NCI-H82 (cell line): ENCODE data around the gene CSRNP3.

Source experiments
- DNase-seq: peaks from one replicate; lab custom pipeline; 2025; lab: John Stamatoyannopoulos, UW

Gene CSRNP3

DNA sequence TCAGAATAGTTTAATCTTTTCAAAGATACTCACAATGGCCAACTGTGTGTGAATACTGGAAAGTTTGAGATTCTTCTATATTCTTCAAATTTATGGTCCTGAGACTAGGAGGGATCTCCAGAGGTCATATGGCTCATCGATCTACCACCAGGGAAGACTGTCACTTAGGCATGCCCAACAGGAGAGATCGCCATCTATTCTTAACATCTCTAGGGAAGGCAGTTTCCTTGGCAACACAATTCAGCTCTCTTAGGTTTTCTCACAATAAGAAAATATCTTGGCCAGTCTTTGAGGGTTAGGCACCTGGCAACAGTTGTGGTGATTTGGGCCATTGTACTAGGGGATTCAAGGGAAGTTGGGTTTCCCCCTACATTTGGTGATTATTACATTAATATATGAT, 217.3 kb downstream of the CSRNP3 start:
- DNase-seq, result no peak

GRCh38 chr2:165687426-165688002, 218.0 kb downstream of the CSRNP3 start:
- DNase-seq, result no peak

- peak; percentile 34 for DNase-seq
These were observed 222.1 kb downstream of the CSRNP3 start for GRCh38 chr2:165691615-165692014.

GRCh38 chr2:165692906-165693305, 223.4 kb downstream of the CSRNP3 start:
- DNase-seq, result peak; percentile 20

DNA sequence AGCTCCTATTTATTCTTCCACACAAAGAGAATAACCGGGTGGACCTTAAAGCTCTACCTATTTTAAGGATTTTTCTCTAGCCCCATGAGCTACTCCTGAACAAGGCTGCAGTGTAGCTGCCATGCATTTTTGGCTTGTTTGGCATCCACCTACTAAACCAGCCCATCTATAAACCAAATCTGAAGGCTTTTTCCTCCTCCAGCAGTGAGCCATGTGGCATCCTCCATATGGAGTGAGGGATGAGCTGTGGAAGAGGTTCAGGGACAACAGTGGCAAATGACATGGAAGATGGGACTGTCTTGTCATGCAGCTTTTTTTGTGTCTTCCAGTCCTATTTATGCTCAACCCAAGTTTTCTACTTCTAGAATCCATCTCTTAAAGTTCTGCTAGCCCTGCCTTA, 224.3 kb downstream of the CSRNP3 start:
- DNase-seq, result no peak

DNA sequence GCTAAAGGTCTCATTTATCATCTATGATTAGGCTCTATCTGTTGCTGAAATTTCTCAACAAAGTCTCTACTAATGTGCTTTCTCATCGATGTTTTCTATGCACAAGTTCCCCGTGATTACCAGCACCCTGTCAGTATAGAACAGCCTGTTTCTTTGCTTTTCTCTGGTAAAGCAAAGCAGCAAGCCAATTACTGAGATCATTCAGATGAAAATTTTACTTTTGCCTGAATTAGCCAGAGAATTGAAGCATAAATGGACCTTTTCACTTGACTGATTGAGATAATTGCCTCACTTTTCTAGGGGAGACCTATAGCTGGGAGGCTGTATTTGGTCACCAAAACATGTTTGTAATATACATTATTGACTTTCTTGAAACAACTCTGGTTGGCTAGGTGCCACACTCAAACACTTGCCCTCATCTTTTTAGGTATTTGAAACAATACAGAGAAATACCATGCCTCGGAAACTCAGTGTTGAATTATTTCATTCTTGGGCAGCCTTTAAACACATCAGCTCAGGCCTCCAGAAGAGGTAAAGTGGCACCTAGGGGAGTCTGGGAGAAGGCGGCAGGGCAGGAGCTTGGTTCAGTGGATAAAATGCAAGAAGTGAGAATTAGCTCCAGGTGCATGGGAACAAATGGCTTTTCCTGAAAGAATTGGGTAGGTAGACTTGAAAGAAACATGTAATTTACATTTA, 228.4 kb downstream of the CSRNP3 start:
- no peak for DNase-seq

GRCh38 chr2:165698444-165698884, 229.0 kb downstream of the CSRNP3 start:
- DNase-seq, result peak; percentile 72

DNA sequence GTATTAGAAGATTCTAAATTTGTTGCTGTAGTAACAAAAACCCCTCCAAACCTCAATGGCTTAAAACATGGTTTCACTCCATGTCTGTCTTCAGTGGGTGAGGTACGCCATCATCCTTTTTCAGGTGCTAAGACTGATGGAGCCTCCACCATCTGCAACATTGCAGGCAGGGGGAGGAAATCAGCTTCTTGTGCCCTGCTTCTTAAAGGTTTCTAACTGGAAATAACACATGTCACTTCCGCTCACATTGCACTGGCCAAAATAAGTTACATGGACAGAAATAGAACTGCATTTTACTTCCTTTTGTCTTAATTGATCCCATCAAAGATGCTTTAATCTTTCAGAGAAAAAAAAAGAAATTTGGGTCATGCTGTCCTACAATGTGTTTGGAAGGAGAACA, 230.4 kb downstream of the CSRNP3 start:
- DNase-seq, result peak; percentile 16

GRCh38 chr2:165700531-165700930, 231.0 kb downstream of the CSRNP3 start:
- DNase-seq, result no peak

- DNase-seq, result no peak
These were observed 231.6 kb downstream of the CSRNP3 start for GRCh38 chr2:165701147-165701546.

- no peak for DNase-seq
These were observed 237.5 kb downstream of the CSRNP3 start for GRCh38 chr2:165706960-165707487.

- no peak for DNase-seq
These were observed 246.6 kb downstream of the CSRNP3 start for GRCh38 chr2:165716091-165716490.

DNA sequence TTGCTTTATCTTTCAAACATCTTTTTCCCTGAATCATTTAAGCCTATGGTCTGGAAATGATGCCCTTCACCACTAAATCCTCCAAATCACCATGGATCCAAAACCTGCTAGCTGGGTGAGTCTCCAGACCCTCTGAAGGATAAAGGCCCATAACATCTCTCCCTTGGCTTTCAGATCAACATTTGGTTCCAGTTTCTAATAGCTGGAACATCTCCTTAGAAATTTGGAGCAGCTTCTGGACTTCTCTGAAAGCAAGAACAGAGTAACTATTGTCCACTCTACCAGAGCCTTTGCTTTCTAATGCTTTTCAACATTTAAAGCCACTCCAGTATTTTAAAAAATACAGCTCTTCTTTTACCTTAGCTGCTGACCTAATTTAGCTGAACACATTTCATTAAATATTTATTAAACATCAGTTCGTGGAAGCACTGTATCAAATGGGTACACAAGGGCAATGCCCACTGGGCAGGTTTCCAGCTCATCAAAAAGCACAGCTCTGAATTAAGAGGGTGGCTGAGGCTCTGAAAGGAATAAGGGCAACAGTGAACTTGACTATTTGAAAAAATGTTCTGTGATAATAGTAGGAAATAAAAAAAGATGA, 249.2 kb downstream of the CSRNP3 start:
- no peak for DNase-seq

- DNase-seq, result no peak
These were observed 251.0 kb downstream of the CSRNP3 start for GRCh38 chr2:165720511-165720910.

DNA sequence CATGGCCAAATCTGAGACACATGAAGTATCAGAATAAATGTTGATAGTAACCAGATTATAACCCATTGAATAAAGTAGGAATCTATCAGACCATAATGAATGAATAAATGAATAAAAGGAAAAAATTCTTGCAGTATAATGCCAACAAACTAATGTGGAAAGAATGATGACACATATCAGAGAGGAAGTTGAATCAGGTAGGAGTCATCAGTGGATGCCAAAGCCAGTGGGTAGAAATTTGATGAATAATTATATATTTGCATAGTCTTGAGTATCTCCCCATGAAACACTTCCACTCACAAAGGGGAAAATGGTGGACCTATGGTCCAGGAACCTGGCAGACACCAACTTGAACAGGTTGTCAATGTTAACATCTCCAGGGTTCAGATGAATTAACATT, 255.9 kb downstream of the CSRNP3 start:
- DNase-seq, result no peak
